NCI-H1417 (cell line): ENCODE results near the gene ROR2.

Experiments
- DNase-seq, 3 experiments: peaks; one replicate each; lab custom pipeline; 2025; lab: John Stamatoyannopoulos, UW

The ROR2 gene

GRCh38 chr9:91775011-91775707, 174.9 kb downstream of the ROR2 start:
- peak; percentile 48 to 84 (median 60) for DNase-seq

GRCh38 chr9:91773156-91773555, 176.9 kb downstream of the ROR2 start:
- no peak for DNase-seq

GRCh38 chr9:91771864-91772263, 178.2 kb downstream of the ROR2 start:
- no peak for DNase-seq

GRCh38 chr9:91771027-91771426, 179.0 kb downstream of the ROR2 start:
- peak in 2 of 3 experiments; percentile 64 to 90 for DNase-seq

- no peak for DNase-seq
These were observed 179.8 kb downstream of the ROR2 start for GRCh38 chr9:91770229-91770628.

- no peak for DNase-seq
These were observed 180.8 kb downstream of the ROR2 start for GRCh38 chr9:91768977-91769916.

- no peak for DNase-seq
These were observed 181.5 kb downstream of the ROR2 start for GRCh38 chr9:91768507-91768906.

- no peak for DNase-seq
These were observed 183.5 kb downstream of the ROR2 start for GRCh38 chr9:91766315-91767069.

GRCh38 chr9:91765296-91765695, 184.7 kb downstream of the ROR2 start:
- no peak for DNase-seq

GRCh38 chr9:91764661-91765060, 185.4 kb downstream of the ROR2 start:
- DNase-seq, result no peak

GRCh38 chr9:91761362-91761761, 188.7 kb downstream of the ROR2 start:
- DNase-seq, result no peak

- DNase-seq, result no peak
These were observed 189.1 kb downstream of the ROR2 start for GRCh38 chr9:91760906-91761305.

- DNase-seq, result peak; percentile 9 to 48 (median 22)
These were observed 191.5 kb downstream of the ROR2 start for GRCh38 chr9:91758491-91758981.

- DNase-seq, result no peak
These were observed 192.2 kb downstream of the ROR2 start for GRCh38 chr9:91757782-91758181.

- DNase-seq, result no peak
These were observed 193.6 kb downstream of the ROR2 start for GRCh38 chr9:91756510-91756780.

GRCh38 chr9:91755761-91756509, 194.1 kb downstream of the ROR2 start:
- DNase-seq, result no peak

GRCh38 chr9:91753711-91754110, 196.3 kb downstream of the ROR2 start:
- DNase-seq, result no peak

GRCh38 chr9:91751922-91752321, 198.1 kb downstream of the ROR2 start:
- no peak for DNase-seq

- peak in 2 of 3 experiments; percentile 25 to 49 for DNase-seq
These were observed 199.7 kb downstream of the ROR2 start for GRCh38 chr9:91750343-91750742.

- DNase-seq, result peak in 1 of 3 experiments; percentile 1
These were observed 203.1 kb downstream of the ROR2 start for GRCh38 chr9:91746904-91747303.

GRCh38 chr9:91746357-91746756, 203.7 kb downstream of the ROR2 start:
- DNase-seq, result no peak

GRCh38 chr9:91744114-91744513, 205.9 kb downstream of the ROR2 start:
- DNase-seq, result no peak
